Suprapubic skin (tissue), 4 donors: ENCODE data around the gene AGR2. TPM values are rescaled to one million over a fixed set of nuclear protein-coding genes. Genes with fewer than 3 reads are reported as not detected.
"Not testable (repeated sequence)": the region's sequence is repeated elsewhere in the genome, so short reads cannot be mapped to it uniquely, and the experiment has no call there.

ENCODE experiments used
- DNase-seq, 2 donors: peaks; one replicate each; pipeline ENCODE4 v3.0.0-alpha.2; 2019; ENCODE audit warnings: low spot score in 2 of 2
- H3K27ac ChIP-seq: fragments of 200-600 bp; sonication (generic); one replicate; pipeline ENCODE4 v1.5.1; 2019
- H3K27me3 ChIP-seq: fragments of 200-600 bp; sonication (generic); one replicate; pipeline ENCODE4 v1.5.1; 2019
- H3K36me3 ChIP-seq: fragments of 200-600 bp; sonication (generic); one replicate; pipeline ENCODE4 v1.5.1; 2019
- H3K4me1 ChIP-seq: fragments of 200-600 bp; sonication (generic); one replicate; pipeline ENCODE4 v1.5.1; 2019
- H3K4me3 ChIP-seq: fragments of 200-600 bp; sonication (generic); one replicate; pipeline ENCODE4 v1.5.1; 2019; ENCODE audit warnings: mild to moderate bottlenecking
- H3K9me3 ChIP-seq: fragments of 200-600 bp; sonication (generic); one replicate; pipeline ENCODE4 v1.5.1; 2019
- EP300 ChIP-seq: sonication (generic); formaldehyde crosslinking; IDR thresholded peaks from one replicate; pipeline ENCODE4 v1.6.1; 2017; ENCODE audit warnings: antibody characterized with exemption
- POLR2A ChIP-seq, 2 donors: fragments of 450-650 bp; IDR thresholded peaks; one replicate each; pipeline ENCODE4 v1.6.1; 2017; ENCODE audit warnings: antibody characterized with exemption in 2 of 2, mild to moderate bottlenecking in 2 of 2, moderate library complexity in 2 of 2
- POLR2AphosphoS5 ChIP-seq, 3 donors: sonication (generic); formaldehyde crosslinking; IDR thresholded peaks; one replicate each; pipeline ENCODE4 v1.6.1; 2017; ENCODE audit warnings: antibody characterized with exemption in 3 of 3
- WGBS: methylation state at CpG from one replicate; pipeline ENCODE4 v1.1.5; 2018; 5-methylcytosine and 5-hydroxymethylcytosine counted together
- total RNA-seq, 4 donors: library from RNA; depleted of rRNA; stranded (reverse); fragments of >200 nt; gene quantifications; one replicate each; pipeline ENCODE4 v1.1.0, GENCODE V29; 2016
- TF ChIP-seq, protein P1 (sequence below), 2 donors: fragments of 200-600 bp in 1 of 2; fragments of 450-650 bp in 1 of 2; sonication (generic) in 1 of 2; IDR thresholded peaks; one replicate each; pipeline ENCODE4 v1.5.1; 2016 to 2019; ENCODE audit warnings: antibody characterized with exemption in 2 of 2, mild to moderate bottlenecking in 1 of 2, moderate library complexity in 1 of 2

The AGR2 gene
- total RNA-seq, 4 donors from 2014 or later = 8.5 to 19.3 (median 15.8) TPM; not detected in 1

DNA sequence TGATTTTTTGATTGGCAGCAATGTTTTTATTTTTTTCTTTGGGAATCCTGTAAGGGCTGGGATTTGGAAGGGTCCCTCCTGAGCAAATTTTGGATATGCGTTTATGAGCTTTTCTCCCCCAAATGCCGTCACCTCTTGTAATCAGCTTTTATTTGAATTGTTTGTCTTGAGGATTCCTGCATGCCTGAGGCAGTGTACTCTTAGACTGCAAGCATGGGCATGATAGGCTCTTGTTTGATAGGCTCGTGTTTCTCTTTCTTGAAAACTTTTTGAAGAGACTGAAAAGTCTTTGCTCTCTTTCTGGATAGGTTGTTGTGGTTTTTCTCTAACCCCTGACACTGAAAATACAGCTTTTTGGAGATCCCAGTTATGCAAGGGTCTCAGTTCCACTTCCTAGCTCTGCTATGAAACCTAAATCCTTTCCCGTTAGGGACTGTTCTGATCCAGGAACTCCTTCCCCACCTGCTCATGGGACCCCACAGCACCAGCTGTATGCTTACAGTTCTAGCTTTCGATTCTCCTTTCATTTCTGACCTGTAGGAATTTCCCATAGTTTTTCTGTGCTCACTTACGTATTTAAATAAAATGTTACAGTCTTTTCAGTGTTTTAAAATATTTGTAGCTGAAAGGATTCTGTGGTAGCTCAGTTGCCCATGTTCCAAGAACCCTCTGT, 34.0 kb downstream of the AGR2 start:
- TF ChIP-seq POLR2AphosphoS5 (IDR thresholded peaks at IDR 0.05) (no peak), POLR2A (IDR thresholded peaks at IDR 0.05) (no peak), EP300 (no peak)
- TF ChIP-seq, protein P1, sequence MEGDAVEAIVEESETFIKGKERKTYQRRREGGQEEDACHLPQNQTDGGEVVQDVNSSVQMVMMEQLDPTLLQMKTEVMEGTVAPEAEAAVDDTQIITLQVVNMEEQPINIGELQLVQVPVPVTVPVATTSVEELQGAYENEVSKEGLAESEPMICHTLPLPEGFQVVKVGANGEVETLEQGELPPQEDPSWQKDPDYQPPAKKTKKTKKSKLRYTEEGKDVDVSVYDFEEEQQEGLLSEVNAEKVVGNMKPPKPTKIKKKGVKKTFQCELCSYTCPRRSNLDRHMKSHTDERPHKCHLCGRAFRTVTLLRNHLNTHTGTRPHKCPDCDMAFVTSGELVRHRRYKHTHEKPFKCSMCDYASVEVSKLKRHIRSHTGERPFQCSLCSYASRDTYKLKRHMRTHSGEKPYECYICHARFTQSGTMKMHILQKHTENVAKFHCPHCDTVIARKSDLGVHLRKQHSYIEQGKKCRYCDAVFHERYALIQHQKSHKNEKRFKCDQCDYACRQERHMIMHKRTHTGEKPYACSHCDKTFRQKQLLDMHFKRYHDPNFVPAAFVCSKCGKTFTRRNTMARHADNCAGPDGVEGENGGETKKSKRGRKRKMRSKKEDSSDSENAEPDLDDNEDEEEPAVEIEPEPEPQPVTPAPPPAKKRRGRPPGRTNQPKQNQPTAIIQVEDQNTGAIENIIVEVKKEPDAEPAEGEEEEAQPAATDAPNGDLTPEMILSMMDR (IDR thresholded peaks at IDR 0.05) = no peak
- peak overlapping the region; percentile 21 for H3K4me3 ChIP-seq
- H3K9me3 ChIP-seq = no peaks in the 10 kb centered on the region
- 42% methylated on average over 6 of the region's 6 CpGs for WGBS
- H3K27me3 ChIP-seq = no peaks in the 10 kb centered on the region
- no peaks in the 10 kb centered on the region for H3K36me3 ChIP-seq
- no peak for DNase-seq
- H3K4me1 ChIP-seq = peaks cover 10% of the 10 kb centered on the region
- no peak overlapping the region for H3K27ac ChIP-seq

DNA sequence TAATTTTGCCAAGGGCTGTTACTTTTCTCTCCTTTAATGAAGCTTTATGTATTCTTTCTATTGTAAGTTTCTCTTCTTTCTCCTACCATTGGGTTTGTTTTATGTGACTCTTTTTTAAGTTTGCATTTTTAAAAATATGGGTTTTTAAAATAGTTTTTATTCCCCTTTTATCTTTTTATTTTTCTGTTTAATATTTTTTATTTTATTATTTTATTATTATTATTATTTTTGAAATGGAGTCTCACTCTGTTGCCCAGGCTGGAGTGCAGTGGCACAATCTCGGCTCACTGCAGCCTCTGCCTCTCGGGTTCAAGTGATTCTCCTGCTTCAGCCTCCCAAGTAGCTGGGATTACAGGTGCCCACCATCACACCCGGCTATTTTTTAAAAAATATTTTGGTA, 34.8 kb downstream of the AGR2 start:
- H3K4me1 ChIP-seq = peaks cover 10% of the 10 kb centered on the region
- not testable (repeated sequence) for H3K27ac ChIP-seq, H3K36me3 ChIP-seq, H3K27me3 ChIP-seq, H3K9me3 ChIP-seq, DNase-seq, H3K4me3 ChIP-seq
- 94% methylated on average over 3 of the region's 3 CpGs for WGBS

DNA sequence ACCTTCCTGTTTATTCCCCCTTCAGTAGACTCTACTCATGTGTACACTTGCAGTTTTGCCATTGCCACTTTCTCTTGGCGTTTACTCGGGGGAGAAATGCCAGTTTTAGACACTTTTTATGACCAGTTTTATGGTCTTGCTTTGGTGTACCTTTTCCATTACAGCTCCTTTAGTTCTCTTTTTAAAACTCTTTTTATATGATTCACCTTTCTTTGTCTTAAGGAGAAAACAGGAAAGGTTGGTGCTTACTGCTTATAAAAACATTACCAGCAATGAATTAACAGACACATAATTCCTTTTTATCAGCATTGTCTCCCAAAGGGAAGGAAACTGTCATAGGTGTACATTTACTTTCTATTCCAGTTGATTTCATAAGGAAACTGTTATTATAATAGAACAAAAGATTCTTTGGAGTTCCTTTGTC, 39.4 kb downstream of the AGR2 start:
- TF ChIP-seq POLR2AphosphoS5 (IDR thresholded peaks at IDR 0.05) (no peak), EP300 (no peak), POLR2A (IDR thresholded peaks at IDR 0.05) (no peak)
- TF ChIP-seq, protein P1 (IDR thresholded peaks at IDR 0.05) = no peak
- peaks cover 4% of the 10 kb centered on the region for H3K4me1 ChIP-seq
- WGBS = 36% methylated on average over 2 of the region's 2 CpGs
- DNase-seq = no peak
- peaks cover 4% of the 10 kb centered on the region for H3K9me3 ChIP-seq
- H3K4me3 ChIP-seq = no peak overlapping the region
- H3K27me3 ChIP-seq = no peaks in the 10 kb centered on the region
- H3K27ac ChIP-seq = no peak overlapping the region
- H3K36me3 ChIP-seq = no peaks in the 10 kb centered on the region

DNA sequence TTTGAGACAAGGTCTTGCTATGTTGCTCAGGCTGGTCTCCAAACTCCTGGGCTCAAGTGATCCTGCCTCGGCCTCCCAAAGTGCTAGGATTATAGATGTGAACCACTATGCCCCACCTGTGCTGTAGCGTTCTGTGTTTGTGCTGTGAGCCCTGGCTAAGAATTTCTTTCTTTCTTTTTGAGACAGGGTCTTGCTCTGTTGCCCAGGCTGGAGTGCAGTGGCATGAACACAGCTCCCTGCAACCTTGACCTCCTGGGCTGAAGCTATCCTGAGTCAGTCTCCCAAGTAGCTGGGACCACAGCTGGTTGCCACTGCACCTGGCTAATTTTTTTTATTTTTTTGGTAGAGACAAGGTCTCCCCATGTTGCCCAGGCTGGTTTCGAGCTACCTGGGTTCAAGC, 39.9 kb downstream of the AGR2 start:
- no peak for TF ChIP-seq POLR2AphosphoS5 (IDR thresholded peaks at IDR 0.05)
- TF ChIP-seq, protein P1 (IDR thresholded peaks at IDR 0.05) = no peak
- no peak for TF ChIP-seq POLR2A (IDR thresholded peaks at IDR 0.05)
- TF ChIP-seq EP300 = no peak
- WGBS = 98% methylated on average over 3 of the region's 3 CpGs
- H3K27ac ChIP-seq = no peak overlapping the region

DNA sequence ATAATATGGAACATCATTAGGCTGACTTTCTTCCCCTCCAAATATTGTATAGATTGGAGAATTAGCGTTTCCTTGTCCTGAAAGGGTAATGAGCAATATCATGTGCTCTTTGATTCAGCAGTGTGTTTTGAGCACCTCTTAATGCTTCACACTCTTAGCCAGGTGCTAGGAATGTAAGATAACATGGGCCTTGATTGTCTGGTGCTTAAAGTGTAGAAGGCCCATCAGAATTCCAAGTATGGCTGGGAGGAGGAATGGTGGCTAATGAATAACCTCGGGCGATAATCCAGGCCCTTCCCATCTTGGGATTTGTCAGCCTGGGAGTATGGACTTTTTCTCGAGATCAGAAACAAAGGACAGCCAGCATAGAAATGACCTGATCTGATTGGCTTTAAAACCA, 42.6 kb downstream of the AGR2 start:
- no peaks in the 10 kb centered on the region for H3K27me3 ChIP-seq
- no peak for TF ChIP-seq POLR2AphosphoS5 (IDR thresholded peaks at IDR 0.05)
- no peak for TF ChIP-seq POLR2A (IDR thresholded peaks at IDR 0.05)
- TF ChIP-seq EP300 = no peak
- TF ChIP-seq, protein P1 (IDR thresholded peaks at IDR 0.05) = no peak
- H3K27ac ChIP-seq = no peak overlapping the region
- H3K4me3 ChIP-seq = no peak overlapping the region
- H3K9me3 ChIP-seq = peaks cover 4% of the 10 kb centered on the region
- H3K4me1 ChIP-seq = no peaks in the 10 kb centered on the region
- DNase-seq = no peak
- H3K36me3 ChIP-seq = no peaks in the 10 kb centered on the region
- 95% methylated on average over 4 of the region's 4 CpGs for WGBS

More for the DNA sequence above, 39.9 kb downstream of the AGR2 start:
- Histone ChIP-seq H3K4me1 (no peaks in the 10 kb centered on the region), H3K27me3 (no peaks in the 10 kb centered on the region), H3K9me3 (peaks cover 4% of the 10 kb centered on the region), H3K36me3 (no peaks in the 10 kb centered on the region), H3K4me3 (no peak overlapping the region)
- no peak for DNase-seq

DNA sequence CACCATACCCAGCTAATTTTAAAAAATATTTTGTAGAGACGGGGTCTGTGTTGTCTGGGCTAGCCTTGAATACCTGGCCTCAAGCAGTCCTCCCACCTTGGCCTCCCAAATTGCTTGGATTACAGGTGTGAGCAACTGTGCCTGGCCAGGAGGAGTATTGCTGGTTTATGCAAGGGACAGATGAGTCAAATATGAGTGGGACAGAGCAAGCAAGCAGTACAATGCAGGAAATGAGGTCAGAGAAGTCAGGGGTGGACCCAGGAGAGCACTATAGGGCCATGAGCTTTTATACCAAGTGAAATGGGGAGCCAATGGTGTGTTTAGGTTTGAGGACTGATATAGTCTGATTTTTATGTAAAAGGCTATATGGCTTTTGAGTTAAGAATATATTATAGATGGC, 45.0 kb downstream of the AGR2 start:
- H3K4me1 ChIP-seq = peaks cover 3% of the 10 kb centered on the region
- H3K27ac ChIP-seq = no peak overlapping the region
- TF ChIP-seq POLR2A (IDR thresholded peaks at IDR 0.05) (no peak), POLR2AphosphoS5 (IDR thresholded peaks at IDR 0.05) (no peak), EP300 (no peak)
- TF ChIP-seq, protein P1 (IDR thresholded peaks at IDR 0.05) = no peak
- no peak overlapping the region for H3K4me3 ChIP-seq
- H3K9me3 ChIP-seq = peaks cover 4% of the 10 kb centered on the region
- WGBS = 90% methylated on average over 1 of the region's 1 CpG
- no peaks in the 10 kb centered on the region for H3K36me3 ChIP-seq
- no peaks in the 10 kb centered on the region for H3K27me3 ChIP-seq
- no peak for DNase-seq
